Measurements from ENCODE around the gene RASSF5.

Gene RASSF5

DNA sequence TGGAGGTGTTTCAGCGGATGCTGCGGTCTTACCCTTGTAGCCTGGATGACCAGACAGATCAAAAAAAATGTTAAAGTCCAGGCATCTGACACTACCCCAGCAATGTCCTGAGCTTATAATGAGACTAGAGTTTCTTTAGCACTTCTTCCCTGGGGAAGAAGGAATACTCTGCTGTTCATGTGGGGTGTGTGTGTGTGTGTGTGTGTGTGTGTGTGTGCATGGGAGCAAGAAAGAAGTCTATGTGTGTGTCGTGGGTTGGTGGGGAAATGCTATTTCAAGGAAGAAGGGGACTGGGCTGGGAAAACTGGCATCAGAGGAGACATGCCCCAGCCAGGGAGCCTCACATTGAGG is 3.0 kb upstream of the RASSF5 start:
- H3K27ac ChIP-seq (ENCODE audit: poor library complexity, severe bottlenecking), result peak overlapping the region; percentile 38
- no peak for ATAC-seq (ENCODE audit: low read depth)
- TF ChIP-seq, protein P1, sequence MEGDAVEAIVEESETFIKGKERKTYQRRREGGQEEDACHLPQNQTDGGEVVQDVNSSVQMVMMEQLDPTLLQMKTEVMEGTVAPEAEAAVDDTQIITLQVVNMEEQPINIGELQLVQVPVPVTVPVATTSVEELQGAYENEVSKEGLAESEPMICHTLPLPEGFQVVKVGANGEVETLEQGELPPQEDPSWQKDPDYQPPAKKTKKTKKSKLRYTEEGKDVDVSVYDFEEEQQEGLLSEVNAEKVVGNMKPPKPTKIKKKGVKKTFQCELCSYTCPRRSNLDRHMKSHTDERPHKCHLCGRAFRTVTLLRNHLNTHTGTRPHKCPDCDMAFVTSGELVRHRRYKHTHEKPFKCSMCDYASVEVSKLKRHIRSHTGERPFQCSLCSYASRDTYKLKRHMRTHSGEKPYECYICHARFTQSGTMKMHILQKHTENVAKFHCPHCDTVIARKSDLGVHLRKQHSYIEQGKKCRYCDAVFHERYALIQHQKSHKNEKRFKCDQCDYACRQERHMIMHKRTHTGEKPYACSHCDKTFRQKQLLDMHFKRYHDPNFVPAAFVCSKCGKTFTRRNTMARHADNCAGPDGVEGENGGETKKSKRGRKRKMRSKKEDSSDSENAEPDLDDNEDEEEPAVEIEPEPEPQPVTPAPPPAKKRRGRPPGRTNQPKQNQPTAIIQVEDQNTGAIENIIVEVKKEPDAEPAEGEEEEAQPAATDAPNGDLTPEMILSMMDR (IDR thresholded peaks at IDR 0.05; ENCODE audit: poor library complexity, severe bottlenecking), result no peak

DNA sequence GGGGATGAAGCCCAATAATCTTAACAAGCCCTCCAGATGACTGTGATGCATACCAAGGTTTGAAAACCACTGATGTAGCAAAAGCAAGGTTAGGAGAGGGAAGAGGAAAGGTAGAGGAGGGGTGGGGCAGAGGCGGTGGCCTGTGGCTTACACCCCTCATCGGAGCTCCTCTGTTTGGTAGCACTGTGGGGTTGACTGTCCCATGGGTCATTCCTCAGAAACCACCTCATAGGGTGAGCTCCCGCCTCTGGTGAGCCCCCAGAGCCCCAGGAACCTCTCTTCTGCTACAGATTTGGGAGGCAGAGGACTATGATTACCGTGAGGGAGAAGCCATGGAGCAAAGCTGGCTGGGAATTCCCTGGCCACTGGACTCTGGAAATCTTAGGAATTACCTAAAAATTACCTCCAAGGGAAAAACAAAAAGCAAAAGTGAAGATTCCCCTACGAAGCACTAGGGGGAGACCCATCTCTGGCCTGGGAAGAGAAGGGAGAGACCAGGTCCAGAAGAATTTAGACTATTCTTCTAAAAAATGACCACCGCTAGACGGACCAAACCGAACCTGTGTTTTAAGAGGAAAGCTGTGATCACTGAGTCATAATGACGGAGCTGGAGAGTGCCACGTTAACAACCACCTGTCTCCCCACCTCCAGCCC is 1.5 kb upstream of the RASSF5 start:
- no peaks in the 10 kb centered on the region for H3K27me3 ChIP-seq (ENCODE audit: insufficient read depth, poor library complexity, severe bottlenecking)

More for the DNA sequence above, 3.0 kb upstream of the RASSF5 start:
- Histone ChIP-seq H3K4me1 (ENCODE audit: insufficient read depth, poor library complexity, severe bottlenecking) (peaks cover 35% of the 10 kb centered on the region), H3K4me3 (ENCODE audit: severe bottlenecking) (no peak overlapping the region), H3K36me3 (ENCODE audit: low read depth) (no peaks in the 10 kb centered on the region), H3K9me3 (ENCODE audit: severe bottlenecking) (no peaks in the 10 kb centered on the region), H3K27me3 (ENCODE audit: insufficient read depth, poor library complexity, severe bottlenecking) (no peaks in the 10 kb centered on the region)
- no peak for DNase-seq (ENCODE audit: low spot score)

DNA sequence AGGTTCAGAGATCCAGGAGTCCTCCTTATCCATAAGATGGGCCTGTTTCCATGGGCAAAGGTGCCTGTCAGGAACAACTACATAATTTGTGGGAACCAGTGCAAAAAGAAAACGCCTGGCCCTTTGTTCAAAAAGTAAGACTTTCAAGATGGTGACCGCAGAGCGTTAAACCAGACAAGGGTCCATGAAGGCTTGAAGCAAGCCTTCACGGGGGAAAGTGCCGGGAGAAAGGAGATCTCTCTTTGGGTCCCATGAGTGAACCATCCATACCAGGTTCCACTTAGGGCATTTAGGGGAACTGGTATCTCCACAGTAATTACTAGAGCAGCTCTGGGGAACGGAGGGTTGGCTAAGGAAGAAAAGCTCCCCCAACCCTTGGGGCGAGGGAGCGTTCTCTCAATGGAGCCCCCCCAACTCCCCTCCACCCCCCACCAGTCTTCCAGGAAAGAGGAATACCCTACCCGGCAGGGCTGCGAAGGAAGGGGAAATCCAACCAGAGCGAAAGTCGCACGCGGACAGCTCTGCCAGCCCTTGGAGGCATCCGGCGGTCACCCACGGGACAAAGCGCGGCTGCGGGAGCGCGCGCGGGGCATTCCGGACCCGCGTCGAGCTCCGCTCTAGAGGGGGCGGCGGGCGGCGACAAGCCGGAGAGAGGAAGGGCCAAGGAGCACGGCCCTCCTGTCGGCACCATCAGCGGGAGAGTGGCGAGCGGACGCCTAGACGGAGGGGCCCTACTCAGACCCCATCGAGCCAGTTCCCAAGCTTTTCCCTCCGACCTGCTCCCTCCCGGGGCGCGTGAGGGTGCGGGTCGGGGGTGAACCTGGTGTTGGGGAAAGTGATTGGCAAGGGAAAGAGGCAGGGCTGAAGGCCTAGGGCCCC is 687 bp upstream of the RASSF5 start:
- H3K36me3 ChIP-seq (ENCODE audit: low read depth), result no peaks in the 10 kb centered on the region
- H3K27me3 ChIP-seq (ENCODE audit: insufficient read depth, poor library complexity, severe bottlenecking), result no peaks in the 10 kb centered on the region
- no peak for DNase-seq (ENCODE audit: low spot score)
- TF ChIP-seq, protein P1 (IDR thresholded peaks at IDR 0.05; ENCODE audit: poor library complexity, severe bottlenecking), result no peak
- no peaks in the 10 kb centered on the region for H3K9me3 ChIP-seq (ENCODE audit: severe bottlenecking)
- H3K27ac ChIP-seq (ENCODE audit: poor library complexity, severe bottlenecking), result no peak overlapping the region
- H3K4me1 ChIP-seq (ENCODE audit: insufficient read depth, poor library complexity, severe bottlenecking), result peaks cover 36% of the 10 kb centered on the region
- H3K4me3 ChIP-seq (ENCODE audit: severe bottlenecking), result peak overlapping the region; percentile 45
- ATAC-seq (ENCODE audit: low read depth), result no peak

More for the DNA sequence above, 1.5 kb upstream of the RASSF5 start:
- ATAC-seq (ENCODE audit: low read depth), result no peak
- TF ChIP-seq, protein P1 (IDR thresholded peaks at IDR 0.05; ENCODE audit: poor library complexity, severe bottlenecking), result peak; percentile 79
- Histone ChIP-seq H3K9me3 (ENCODE audit: severe bottlenecking) (no peaks in the 10 kb centered on the region), H3K36me3 (ENCODE audit: low read depth) (no peaks in the 10 kb centered on the region), H3K27ac (ENCODE audit: poor library complexity, severe bottlenecking) (no peak overlapping the region), H3K4me3 (ENCODE audit: severe bottlenecking) (no peak overlapping the region), H3K4me1 (ENCODE audit: insufficient read depth, poor library complexity, severe bottlenecking) (peaks cover 41% of the 10 kb centered on the region)
- no peak for DNase-seq (ENCODE audit: low spot score)

DNA sequence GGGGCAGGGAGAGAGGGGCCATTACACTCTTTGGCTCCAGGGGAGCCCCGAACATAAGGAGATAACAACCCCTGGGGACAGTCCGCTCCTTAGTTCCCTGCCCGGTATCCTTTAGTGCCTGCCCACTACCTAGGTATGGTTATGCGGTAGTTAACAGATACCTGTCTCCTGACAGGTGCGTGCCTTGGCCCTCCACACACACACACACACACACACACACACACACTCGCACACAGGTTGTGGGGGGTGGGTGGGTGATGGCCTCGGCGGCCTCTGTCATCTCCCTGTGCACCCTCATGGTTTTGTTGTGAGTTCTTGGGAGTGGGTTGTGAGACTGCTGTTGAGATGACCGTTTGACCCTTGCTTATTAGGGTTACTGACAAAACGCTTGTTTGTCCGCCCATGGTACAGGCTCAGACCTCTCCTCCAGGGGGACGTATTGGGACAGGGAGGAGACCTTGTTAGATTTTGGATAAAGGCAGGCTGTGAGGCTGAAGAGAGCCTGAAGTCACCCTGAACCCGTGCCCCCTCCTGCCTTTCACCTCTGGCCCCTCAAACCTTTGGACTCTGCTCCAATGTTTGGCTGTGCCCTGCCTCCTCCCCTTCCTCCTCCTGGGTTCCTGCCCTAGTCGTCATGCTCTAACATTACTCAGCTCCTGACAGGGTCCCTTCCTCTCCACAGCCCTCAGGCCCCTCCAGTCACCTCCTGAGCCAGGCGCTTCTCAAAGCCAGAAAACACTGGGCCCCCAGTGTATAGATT is 979 bp downstream of the RASSF5 start:
- no peaks in the 10 kb centered on the region for H3K27me3 ChIP-seq (ENCODE audit: insufficient read depth, poor library complexity, severe bottlenecking)
- ATAC-seq (ENCODE audit: low read depth), result 0 out of 3 replicates have a peak, but pooled peaks have one; percentile 1

More for the DNA sequence above, 979 bp downstream of the RASSF5 start:
- H3K9me3 ChIP-seq (ENCODE audit: severe bottlenecking), result no peaks in the 10 kb centered on the region
- no peaks in the 10 kb centered on the region for H3K36me3 ChIP-seq (ENCODE audit: low read depth)
- H3K4me1 ChIP-seq (ENCODE audit: insufficient read depth, poor library complexity, severe bottlenecking), result peaks cover 49% of the 10 kb centered on the region
- TF ChIP-seq, protein P1 (IDR thresholded peaks at IDR 0.05; ENCODE audit: poor library complexity, severe bottlenecking), result no peak
- H3K4me3 ChIP-seq (ENCODE audit: severe bottlenecking), result peak overlapping the region; percentile 45
- H3K27ac ChIP-seq (ENCODE audit: poor library complexity, severe bottlenecking), result peak overlapping the region; percentile 2
- DNase-seq (ENCODE audit: low spot score), result no peak
